IPS DF 6.9 (cell line): Measurements from ENCODE around the gene SEMA6B.
A peak's percentile ranks its signal among the peaks of the same experiment; 100 is the strongest.

Experiments used
- DNase-seq: peaks from one replicate; pipeline ENCODE4 v3.0.0-alpha.2; 2013; ENCODE audit warnings: low read depth, low spot score
- H3K27ac ChIP-seq: one replicate; pipeline ENCODE4 v1.5.1; 2013; ENCODE audit warnings: low read length, control low read depth
- H3K27me3 ChIP-seq: 2 replicates; pipeline ENCODE4 v1.6.1; 2013; ENCODE audit warnings: mild to moderate bottlenecking, low read length; ENCODE audit not compliant: control insufficient read depth, insufficient read depth
- H3K36me3 ChIP-seq: 2 replicates; pipeline ENCODE4 v1.6.1; 2013; ENCODE audit warnings: low read length; ENCODE audit not compliant: control insufficient read depth, insufficient read depth
- H3K4me1 ChIP-seq: 2 replicates; pipeline ENCODE4 v1.6.1; 2013; ENCODE audit warnings: low read length; ENCODE audit not compliant: control insufficient read depth, insufficient read depth
- H3K4me3 ChIP-seq: 2 replicates; pipeline ENCODE4 v1.5.1; 2013; ENCODE audit warnings: mild to moderate bottlenecking, low read length
- H3K9me3 ChIP-seq: 2 replicates; pipeline ENCODE4 v1.6.1; 2013; ENCODE audit warnings: low read length, inconsistent platforms; ENCODE audit not compliant: control insufficient read depth, insufficient read depth
- WGBS: extraction: QIAGEN DNeasy Blood & Tissue Kit; methylation state at CpG from one replicate; pipeline ENCODE4 v1.1.7; 2013; ENCODE audit warnings: mixed read lengths, missing lambda C conversion rate; ENCODE audit not compliant: insufficient read length, insufficient coverage; 5-methylcytosine and 5-hydroxymethylcytosine counted together

The SEMA6B gene

GRCh38 chr19:4587527-4587926 lies 28.0 kb upstream of the SEMA6B start:
- no peak for DNase-seq

GRCh38 chr19:4586691-4587090 lies 27.2 kb upstream of the SEMA6B start:
- H3K36me3 ChIP-seq = no peaks in the 10 kb centered on the region
- H3K27me3 ChIP-seq = no peaks in the 10 kb centered on the region
- H3K4me3 ChIP-seq = no peak overlapping the region
- H3K27ac ChIP-seq = no peak overlapping the region
- H3K9me3 ChIP-seq = no peaks in the 10 kb centered on the region
- DNase-seq = no peak
- peaks cover 4% of the 10 kb centered on the region; the same call in 1 of the 2 replicates for H3K4me1 ChIP-seq
- WGBS = no CpG with 5 or more reads among the region's 6 CpGs

More at GRCh38 chr19:4587527-4587926, 28.0 kb upstream of the SEMA6B start:
- Histone ChIP-seq H3K36me3 (no peaks in the 10 kb centered on the region), H3K27me3 (no peaks in the 10 kb centered on the region), H3K4me1 (peaks cover 4% of the 10 kb centered on the region; the same call in 1 of the 2 replicates), H3K27ac (no peak overlapping the region), H3K4me3 (no peak overlapping the region), H3K9me3 (no peaks in the 10 kb centered on the region)
- no CpG with 5 or more reads among the region's 6 CpGs for WGBS

GRCh38 chr19:4586245-4586644 lies 26.8 kb upstream of the SEMA6B start:
- Histone ChIP-seq H3K4me1 (0 out of 2 replicates have a peak, but pooled peaks cover 3% of the 10 kb centered on the region), H3K9me3 (no peaks in the 10 kb centered on the region), H3K36me3 (no peaks in the 10 kb centered on the region), H3K27ac (no peak overlapping the region), H3K27me3 (no peaks in the 10 kb centered on the region), H3K4me3 (no peak overlapping the region)
- DNase-seq = no peak
- WGBS = no CpG with 5 or more reads among the region's 6 CpGs

GRCh38 chr19:4585556-4585955 lies 26.1 kb upstream of the SEMA6B start:
- no peak overlapping the region for H3K27ac ChIP-seq
- no peaks in the 10 kb centered on the region for H3K9me3 ChIP-seq
- H3K36me3 ChIP-seq = no peaks in the 10 kb centered on the region
- DNase-seq = no peak
- WGBS = no CpG with 5 or more reads among the region's 1 CpG
- no peaks in the 10 kb centered on the region for H3K27me3 ChIP-seq
- 0 out of 2 replicates have a peak, but pooled peaks cover 3% of the 10 kb centered on the region for H3K4me1 ChIP-seq
- no peak overlapping the region for H3K4me3 ChIP-seq

GRCh38 chr19:4584670-4585460 lies 25.4 kb upstream of the SEMA6B start:
- Histone ChIP-seq H3K9me3 (no peaks in the 10 kb centered on the region), H3K4me1 (0 out of 2 replicates have a peak, but pooled peaks cover 3% of the 10 kb centered on the region), H3K36me3 (no peaks in the 10 kb centered on the region), H3K27me3 (no peaks in the 10 kb centered on the region), H3K4me3 (peak overlapping the region; percentile 61; the same call in 1 of the 2 replicates), H3K27ac (no peak overlapping the region)
- WGBS = no CpG with 5 or more reads among the region's 45 CpGs
- no peak for DNase-seq

- Histone ChIP-seq H3K27ac (no peak overlapping the region), H3K4me1 (0 out of 2 replicates have a peak, but pooled peaks cover 3% of the 10 kb centered on the region), H3K36me3 (no peaks in the 10 kb centered on the region), H3K27me3 (no peaks in the 10 kb centered on the region), H3K4me3 (peak overlapping the region; percentile 61; the same call in 1 of the 2 replicates), H3K9me3 (no peaks in the 10 kb centered on the region)
- WGBS = no CpG with 5 or more reads among the region's 49 CpGs
- DNase-seq = no peak
Measured at GRCh38 chr19:4583961-4584669, 24.6 kb upstream of the SEMA6B start.

- Histone ChIP-seq H3K36me3 (no peaks in the 10 kb centered on the region), H3K27ac (no peak overlapping the region), H3K9me3 (no peaks in the 10 kb centered on the region), H3K4me3 (no peak overlapping the region), H3K27me3 (no peaks in the 10 kb centered on the region), H3K4me1 (0 out of 2 replicates have a peak, but pooled peaks cover 3% of the 10 kb centered on the region)
- no peak for DNase-seq
- WGBS = 100% methylated on average over 1 of the region's 16 CpGs
Measured at GRCh38 chr19:4582980-4583842, 23.7 kb upstream of the SEMA6B start.

- Histone ChIP-seq H3K4me3 (peak overlapping the region; percentile 61; the same call in 1 of the 2 replicates), H3K9me3 (no peaks in the 10 kb centered on the region), H3K27me3 (no peaks in the 10 kb centered on the region), H3K36me3 (no peaks in the 10 kb centered on the region), H3K27ac (no peak overlapping the region), H3K4me1 (0 out of 2 replicates have a peak, but pooled peaks cover 3% of the 10 kb centered on the region)
- DNase-seq = no peak
- no CpG with 5 or more reads among the region's 57 CpGs for WGBS
Measured at GRCh38 chr19:4581666-4582553, 22.4 kb upstream of the SEMA6B start.

- Histone ChIP-seq H3K4me1 (0 out of 2 replicates have a peak, but pooled peaks cover 3% of the 10 kb centered on the region), H3K27ac (no peak overlapping the region), H3K36me3 (no peaks in the 10 kb centered on the region), H3K4me3 (peak overlapping the region; percentile 61; the same call in 1 of the 2 replicates), H3K27me3 (no peaks in the 10 kb centered on the region), H3K9me3 (no peaks in the 10 kb centered on the region)
- WGBS = no CpG with 5 or more reads among the region's 62 CpGs
- DNase-seq = no peak
Measured at GRCh38 chr19:4580961-4581665, 21.6 kb upstream of the SEMA6B start.
